ENCODE measurements around the gene CMTR1.
"Not testable (repeated sequence)": the region's sequence is repeated elsewhere in the genome, so short reads cannot be mapped to it uniquely, and the experiment has no call there.

The CMTR1 gene

DNA sequence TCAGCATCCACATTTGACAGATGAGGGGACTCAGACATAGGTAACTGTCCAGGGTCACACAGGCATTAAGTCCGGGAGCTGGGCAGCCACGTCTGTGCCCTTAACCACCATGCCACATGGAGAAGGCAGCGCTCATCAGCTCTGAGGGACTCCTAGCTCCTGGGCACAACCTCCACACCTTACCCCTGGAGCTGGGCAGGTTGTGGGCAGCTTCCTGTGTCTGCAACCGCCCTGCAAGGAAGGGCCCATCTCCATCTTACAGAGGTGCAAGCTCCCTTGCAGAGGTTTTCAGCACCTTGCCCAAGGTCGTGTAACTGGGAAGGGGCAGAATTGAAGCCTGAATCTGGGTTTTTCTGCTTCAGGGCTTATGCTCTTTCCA lies 58.8 kb downstream of the CMTR1 start:
- DNase-seq (ENCODE audit: low read depth in 3 of 3) = no peak

DNA sequence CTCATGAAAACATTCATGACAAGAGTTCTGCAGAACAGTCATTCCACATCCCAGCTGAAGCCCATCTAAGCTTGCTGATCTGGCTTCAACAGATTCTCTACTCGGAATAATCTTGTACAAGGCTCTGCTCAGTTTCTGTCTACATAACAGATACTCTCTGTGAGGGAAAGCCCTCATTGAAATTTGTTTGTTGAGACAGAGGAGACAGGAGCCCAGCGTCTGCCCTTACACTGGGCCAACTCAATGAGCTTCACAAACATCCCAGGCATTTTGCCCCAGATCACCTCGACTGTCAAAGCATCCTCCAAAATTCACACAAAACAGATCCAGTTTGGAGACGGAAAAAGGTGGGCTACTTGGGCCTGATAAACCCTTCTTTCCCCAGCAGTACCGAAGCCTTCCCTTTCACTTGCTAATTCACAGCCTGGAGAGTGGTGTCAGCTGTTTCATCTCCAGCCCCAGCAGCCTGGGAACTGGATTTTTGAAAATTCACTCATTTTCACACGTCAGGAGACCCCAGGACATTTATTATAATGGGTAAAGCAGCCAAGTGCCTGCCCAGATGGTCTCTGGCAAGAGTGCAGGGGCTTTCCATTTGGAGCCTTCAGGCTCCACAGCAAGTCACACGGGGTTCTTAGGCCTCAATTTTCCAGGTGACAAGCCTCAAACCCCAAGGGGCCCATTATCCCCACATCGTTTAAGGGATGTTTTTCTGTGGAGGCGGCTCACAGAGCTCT lies 59.4 kb downstream of the CMTR1 start:
- no peak for DNase-seq (ENCODE audit: low read depth in 3 of 3)

DNA sequence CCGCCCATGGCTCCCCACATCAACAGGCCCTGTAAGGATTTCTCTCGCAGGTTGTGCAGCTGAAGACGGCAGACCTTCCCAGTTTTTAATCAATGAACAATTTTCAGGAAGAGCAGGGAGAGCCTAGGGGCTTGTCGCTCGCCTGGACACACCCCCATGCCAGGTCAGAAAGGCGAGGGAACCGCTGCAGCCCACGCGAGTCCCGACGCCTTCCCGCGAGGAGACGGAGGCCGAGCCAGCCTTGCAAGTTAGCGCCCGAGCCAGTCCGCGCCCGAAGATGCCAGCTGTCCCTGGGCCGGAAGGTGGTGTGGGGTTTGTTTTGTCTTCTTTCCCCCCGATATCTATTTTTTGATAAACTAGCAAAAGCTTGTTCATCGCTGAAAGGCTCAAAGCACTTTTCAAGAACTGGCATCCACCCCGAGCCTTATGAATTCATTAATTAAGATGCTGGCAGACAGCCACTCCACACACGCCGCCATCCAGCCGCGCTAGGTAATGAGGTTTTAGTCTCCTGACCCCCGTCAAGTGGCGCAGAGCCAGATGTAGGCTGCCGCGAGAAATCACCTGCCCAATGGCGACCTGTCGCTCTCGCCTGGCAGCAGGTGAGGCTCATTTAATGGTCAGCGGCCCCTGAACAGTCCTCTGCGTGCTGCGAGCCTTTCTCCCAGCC lies 60.1 kb downstream of the CMTR1 start:
- no peak for DNase-seq (ENCODE audit: low read depth in 3 of 3)

DNA sequence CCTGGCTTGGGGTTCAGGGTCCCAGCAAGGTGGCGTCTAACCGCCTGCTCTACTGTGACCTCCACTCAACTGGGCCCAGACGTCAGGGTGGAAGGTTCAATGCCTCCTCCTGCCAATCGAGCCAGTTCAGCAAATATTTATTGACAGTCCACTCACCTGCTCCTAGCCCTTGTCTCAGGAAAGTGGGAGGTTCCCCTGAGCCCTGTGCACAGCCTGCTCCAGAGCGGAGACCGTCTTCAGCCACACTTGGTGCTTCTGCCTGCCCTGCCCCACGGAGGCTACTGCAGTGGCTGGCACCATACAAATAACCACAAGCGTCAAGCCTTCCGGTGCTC lies 60.6 kb downstream of the CMTR1 start:
- no peak for DNase-seq (ENCODE audit: low read depth in 3 of 3)

DNA sequence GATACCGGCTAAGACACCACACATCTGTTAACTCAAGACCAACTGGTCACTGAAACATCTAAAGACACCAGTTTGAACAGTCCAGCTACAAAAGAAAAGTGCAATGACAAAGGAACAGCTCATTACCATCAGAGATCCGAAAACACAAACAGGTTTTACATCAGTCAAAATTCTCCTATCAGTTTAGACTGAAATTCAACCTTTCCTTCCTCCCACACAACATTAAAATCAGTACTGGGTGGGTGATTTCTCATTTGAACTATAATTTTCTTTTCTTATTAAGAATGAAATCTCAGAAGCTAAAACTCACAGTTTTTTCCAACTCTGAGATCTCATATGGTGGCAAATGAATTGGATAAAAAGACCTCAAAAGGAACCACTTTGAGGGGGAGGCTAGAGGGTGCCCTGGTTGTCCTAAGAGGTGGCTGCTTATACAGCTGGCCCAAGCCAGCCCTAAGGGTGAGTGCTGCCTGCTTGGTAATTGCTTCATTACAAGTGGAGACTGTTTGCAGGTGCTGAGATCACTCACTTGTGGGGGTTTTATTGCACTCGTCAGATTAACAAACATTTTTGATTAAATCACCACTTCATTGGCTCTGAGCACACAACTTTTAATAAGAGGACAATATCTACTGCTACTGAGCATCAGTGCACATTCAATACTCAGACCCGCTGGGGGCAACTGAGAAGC lies 62.4 kb downstream of the CMTR1 start:
- DNase-seq (ENCODE audit: low read depth in 3 of 3) = peak in 1 of 3 experiments; percentile 26

DNA sequence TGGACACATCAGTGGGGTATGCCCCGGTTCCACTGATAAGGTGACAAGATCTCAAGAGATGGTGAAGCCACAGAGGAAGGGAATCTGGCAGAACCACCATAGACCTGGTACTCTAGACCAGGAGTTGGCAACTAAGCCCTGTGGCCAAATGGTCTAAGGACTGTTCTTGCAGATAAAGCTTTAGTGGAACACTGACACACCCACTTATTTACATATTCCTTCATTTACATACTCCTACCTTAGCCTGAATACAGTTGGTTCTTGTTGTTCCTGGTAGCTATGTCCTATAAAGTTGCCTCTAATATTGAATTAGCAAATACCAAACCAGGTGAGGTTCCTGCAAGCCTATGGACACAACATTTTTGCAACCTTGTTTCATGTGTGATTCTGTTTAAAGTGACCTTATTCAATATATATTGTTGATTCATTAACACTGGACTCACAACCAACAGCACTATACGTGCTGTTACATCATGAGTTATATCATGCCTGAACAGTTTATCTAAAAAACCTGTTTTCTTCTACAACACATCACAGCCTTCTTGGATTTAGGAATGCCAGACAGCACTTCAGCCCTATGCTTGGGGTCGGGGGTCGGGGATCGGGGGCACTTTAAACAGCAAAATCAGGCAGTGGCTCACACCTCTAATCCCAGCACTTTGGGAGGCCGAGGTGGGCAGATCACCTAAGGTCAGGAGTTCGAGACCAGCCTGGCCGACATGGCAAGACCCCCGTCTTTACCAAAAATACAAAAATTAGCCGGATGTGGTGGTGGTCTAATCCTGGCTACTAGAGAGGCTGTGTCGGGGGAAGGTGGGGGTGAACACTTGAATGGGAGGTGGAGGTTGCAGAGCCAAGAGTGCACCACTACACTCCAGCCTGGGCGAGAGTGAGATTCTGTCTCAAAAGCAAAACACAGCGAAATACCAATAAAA lies 64.2 kb downstream of the CMTR1 start:
- no peak for DNase-seq (ENCODE audit: low read depth in 3 of 3)

DNA sequence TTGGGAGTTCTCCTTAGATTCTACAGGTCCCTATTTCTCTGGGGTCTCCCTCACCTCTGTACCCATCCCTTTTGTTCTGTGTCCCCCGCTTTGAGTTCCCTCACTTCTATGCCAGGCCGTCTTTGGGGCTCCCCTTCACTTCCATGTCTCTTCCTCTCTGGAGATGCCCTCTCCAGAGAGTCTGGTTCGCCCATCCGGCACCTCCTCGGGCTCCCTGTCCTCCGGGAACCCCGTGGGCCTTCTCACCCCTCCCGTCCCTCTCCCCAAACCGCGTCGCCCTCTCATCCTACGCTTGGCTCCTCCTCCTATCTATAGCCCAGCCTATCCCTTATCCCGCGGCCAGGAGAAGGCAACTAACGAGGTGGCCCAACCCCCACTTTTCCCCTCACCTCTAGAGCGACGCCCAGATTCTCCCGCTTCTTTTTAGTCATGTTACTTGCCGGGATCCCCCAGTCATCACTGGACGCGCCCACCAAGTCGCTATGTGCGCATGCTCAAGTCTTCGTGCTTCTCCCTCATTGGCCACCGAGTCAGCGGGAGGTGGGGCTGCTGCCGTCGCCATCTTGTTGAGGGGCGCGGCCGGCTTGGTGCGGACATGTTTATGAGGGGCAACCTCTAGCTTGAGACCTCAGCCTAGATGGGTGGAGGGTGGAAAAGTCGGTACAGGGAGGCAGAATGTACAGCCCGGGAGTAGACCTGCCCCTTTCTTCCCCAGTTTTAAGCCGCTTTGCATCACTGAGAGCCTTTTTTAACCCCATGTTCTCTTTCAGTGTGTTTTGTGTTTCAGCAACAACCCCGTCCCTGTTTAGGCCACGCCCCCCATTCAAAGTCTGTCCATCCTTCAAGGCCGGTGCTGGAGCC lies 66.6 kb downstream of the CMTR1 start, which contains the start of gene CCDC167:
Gene CCDC167 (minus strand): TSS at position 461 of the 861 bp plus-strand sequence. CDS start 30 bp downstream, at position 431.
- DNase-seq (ENCODE audit: low read depth in 3 of 3) = peak; percentile 97 to 99 (median 98)

DNA sequence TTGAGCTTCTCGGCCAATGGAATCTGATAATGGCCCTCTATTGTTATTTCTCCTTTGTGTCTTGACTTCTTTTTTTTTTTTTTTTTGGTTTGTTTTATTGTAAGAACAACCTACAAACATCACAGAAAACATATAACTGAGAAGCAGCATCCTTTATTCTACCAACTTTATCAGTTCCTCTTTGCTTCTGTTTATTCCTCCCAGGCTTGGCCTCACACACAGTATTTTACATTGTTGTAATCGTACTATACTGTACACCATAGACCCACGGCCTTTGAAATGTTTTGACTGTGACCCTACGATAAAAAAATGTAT lies 67.2 kb downstream of the CMTR1 start:
- no peak for DNase-seq (ENCODE audit: low read depth in 3 of 3)

DNA sequence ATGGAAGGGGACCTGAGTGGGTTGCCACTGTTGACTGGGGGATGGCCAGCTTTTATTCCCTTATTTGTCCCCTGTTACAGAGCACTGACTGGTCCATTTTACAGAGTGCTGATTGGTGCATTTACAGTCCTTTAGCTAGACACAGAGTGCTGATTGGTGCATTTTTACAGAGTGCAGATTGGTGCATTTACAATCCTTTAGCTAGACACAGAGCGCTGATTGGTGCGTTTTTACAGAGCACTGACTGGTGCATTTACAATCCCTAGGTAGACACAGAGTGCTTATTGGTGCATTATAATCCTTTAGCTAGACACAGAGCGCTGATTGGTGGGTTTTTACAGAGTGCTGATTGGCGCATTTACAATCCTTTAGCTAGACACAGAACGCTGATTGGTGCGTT lies 67.9 kb downstream of the CMTR1 start:
- DNase-seq (ENCODE audit: low read depth in 3 of 3) = not testable (repeated sequence)

DNA sequence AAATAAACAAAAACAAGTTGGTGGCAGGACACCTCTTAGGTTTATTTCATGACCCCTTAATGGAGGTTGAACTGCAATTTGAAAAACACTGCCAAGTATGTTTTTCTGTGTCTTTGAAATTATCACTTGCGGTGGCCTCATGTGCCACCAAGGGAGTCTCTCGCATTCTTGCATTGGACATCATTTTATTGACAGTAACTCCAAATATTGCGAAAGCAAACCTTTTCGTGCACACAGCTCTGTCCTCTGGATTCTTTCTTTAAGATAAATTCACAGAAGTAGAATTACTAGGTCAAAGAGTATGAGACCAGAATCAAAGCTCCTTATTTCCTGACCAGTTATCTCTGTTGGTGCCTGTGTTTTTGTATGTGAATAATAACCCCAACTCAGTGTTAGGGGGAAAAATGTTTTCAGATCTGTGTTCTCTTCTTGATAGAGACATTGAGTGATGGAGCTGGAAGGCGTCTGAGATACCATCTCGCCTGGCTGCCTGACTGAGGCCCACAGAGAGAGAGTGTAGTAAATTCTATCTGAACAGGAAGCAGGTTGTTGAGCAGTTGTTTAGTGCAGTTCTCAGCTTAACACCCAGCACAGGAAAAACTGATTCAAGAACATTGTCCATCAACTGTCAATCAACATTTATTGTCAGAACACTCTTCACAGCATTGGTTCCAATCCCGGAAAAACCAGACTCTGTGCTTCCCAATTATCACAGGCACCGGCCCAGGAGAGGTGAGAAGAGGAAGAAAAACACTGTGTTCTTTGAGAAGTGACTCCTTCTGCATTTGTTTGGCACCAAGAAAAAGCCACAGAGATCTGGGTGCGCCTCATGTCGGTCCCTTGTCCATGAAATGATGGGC lies 68.8 kb downstream of the CMTR1 start:
- no peak for DNase-seq (ENCODE audit: low read depth in 3 of 3)

DNA sequence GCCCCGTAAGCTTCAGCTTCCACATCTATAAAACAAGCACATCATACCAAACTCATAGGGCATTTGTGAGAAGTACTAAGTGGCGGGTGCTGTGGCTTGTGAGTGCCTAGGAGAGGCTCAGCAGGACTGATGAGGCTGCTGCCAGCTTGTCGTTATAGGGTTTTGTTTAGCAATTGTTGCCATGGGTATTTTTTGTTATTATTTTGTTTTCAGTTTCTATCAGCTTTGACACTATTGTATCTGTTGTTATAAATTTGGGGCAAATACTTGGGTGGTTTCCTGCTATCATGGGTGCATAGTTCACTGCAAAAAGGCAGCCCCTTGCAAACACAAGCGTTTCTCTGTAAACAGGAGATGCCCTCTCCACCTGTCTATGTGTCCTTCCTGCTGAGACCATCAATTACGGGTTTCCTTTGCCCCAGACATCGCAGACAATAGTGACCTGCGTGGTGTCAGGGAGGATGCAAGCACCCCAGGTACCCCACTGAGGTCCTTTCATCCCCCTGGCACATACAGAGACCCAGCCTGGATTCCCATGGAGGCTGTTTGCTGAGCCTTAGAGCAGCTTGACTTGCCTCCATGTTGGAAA lies 69.8 kb downstream of the CMTR1 start:
- DNase-seq (ENCODE audit: low read depth in 3 of 3) = no peak

DNA sequence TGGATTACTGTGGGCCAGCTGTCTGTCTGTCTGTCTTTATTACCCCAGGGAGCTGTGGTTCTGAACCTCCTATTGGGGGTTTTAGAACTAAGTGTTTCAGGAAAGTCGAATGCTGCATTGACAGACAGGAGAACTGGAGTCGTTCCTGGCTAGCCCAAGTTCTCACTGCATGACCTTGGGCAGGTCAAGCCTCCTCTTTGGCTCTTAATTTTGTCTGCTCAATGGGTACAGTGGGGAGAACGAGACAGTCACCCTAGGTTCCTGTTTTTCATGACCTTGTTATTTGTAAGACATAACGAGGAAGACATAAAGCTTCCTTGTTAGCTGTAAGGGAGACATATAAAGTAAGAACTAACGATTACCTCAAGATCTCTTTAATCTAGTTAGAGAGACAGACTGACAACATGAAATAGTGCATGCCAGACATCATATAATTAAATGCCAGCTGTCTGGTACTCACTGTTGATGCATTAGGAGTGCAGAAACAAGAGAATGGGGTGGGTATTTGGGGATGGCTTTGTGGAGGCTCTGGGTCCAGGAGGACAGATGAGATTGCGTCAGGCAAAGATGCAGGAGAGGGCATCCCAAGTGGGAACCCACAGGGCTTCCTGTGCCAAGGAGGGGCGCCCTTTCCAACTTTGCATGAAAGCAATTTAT lies 70.4 kb downstream of the CMTR1 start:
- DNase-seq (ENCODE audit: low read depth in 3 of 3) = no peak

DNA sequence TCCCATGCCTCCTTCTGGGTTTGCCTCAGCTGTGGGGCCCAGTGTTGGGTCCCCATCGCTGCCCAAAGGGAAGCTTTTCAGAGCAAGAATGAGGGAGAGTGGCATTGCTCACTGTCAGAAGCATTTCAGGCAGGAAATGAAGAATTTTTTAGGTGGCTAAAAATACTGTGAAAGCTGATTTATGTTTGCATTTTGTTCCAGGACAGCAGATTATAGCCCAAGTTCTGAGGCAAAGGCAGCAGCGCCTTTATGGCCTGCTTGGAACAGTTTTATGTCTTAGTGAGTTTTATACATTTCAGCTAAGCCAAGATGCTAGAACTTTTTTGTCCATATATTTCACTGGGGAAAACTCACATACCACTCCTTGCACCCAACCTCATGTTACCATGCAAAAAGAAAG lies 71.0 kb downstream of the CMTR1 start:
- no peak for DNase-seq (ENCODE audit: low read depth in 3 of 3)

DNA sequence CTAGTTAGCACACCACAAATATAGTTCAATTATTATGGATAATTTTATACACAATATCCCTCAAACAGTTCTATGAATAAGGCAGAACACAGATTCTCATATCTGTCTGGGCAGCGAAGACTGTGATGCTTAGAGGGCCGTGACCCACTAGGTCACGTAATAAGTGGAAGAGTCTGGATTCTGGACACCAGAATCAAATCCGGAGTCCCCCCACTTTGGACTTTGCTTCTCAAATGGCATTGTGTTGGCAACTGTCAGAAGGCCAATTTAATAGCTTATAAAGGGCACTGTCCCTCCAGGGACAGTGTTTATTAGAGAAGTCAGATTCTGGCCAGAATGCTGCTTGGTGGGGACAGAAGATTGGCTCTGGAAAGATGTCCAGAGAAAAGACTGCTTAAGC lies 73.5 kb downstream of the CMTR1 start:
- DNase-seq (ENCODE audit: low read depth in 3 of 3) = no peak

DNA sequence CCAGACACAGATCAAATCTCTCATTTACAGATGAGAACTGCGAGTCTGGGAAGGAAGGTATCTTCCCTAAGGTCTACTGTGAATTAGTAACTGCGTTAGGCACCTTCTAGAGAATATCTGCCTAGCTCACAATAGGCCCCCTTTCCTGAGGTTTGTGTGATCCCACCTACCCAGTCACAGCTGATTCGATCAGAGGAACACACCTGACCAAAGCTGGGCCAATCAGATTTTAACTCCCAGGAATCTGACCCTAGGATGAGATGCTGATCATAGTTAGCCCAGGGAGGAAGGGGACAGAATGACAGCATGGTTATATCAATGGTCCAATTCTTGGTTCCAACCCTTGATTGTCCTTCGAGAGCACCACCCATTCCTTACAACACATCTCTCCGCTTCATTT lies 74.1 kb downstream of the CMTR1 start:
- no peak for DNase-seq (ENCODE audit: low read depth in 3 of 3)

DNA sequence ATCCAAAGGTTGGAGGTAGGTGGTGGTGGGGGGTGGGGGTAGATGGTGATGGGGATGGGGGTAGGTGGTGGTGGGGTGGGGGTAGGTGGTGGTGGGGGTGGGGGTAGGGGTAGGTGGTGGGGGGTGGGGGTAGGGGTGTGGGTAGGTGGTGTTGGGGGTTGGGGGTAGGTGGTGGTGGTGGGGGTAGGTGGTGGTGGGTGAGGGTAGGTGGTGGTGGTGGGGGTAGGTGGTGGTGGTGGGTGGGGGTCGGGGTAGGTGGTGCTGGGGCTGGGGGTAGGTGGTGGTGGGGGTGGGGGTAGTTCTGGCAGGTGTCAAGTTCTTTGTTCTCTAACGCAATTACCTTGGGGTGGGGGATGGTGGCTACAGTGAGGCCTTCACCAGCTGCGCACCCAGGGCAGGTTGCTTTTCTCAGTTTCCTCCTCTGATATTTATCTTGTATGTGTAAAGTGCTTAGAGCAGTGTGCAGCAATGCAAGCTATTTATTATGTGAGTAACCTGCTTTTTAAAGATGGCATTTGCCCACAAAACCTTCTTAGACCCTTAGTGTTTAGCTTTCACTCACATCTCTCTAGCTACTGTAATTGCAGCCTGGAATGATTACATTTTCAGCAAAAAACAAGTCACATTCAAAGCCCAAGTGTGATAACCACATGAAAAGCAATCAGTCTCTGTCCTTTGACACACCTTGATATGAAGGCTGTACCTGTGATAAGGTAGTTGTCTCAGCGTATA lies 74.8 kb downstream of the CMTR1 start:
- peak in 1 of 3 experiments; percentile 29 for DNase-seq (ENCODE audit: low read depth in 3 of 3)

DNA sequence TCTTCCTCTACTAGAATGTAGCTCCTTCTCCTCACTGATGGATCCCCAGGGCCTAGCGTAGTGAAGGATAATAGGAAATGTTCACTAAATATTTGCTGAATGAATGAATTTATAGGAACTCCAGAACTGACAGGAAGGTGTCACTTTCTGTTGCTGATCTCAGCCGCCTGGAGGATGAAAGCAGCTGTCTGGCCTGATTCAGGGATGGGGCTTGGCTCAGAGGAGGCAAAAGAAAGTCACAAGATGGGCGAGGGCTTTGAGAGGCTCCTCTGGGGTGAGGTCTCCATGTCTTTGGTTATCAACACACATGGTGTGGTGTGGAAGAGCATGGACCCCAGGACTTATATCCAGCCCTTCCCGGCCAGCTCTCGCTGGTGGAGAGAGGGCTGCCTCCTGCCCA lies 78.2 kb downstream of the CMTR1 start:
- no peak for DNase-seq (ENCODE audit: low read depth in 3 of 3)

DNA sequence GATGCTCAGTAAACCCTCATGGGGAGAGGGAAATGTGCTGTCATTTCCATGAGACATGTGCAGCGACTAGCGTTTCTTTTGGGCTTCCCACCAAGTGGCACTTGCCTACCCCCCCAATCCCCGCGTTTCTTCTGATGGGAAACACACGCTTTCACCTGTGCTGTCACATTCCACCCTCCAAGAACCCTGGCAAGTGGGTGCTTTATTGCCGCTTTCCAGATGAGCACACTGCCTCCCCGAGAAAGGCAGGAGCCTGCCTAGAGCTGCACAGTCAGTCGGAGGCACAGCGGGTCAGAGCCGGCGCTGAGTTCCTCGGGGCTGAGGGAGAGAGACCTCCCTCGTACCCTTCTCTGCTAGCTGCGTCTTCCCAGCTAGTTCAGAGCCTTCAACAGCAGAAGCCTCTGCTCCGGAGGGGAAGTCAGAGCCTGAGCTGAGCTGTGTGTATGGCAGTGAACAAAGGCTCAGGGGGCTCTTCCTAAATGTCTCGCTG lies 78.9 kb downstream of the CMTR1 start:
- DNase-seq (ENCODE audit: low read depth in 3 of 3) = no peak
